Panc1 (cell line): ENCODE measurements around the gene NAPA. TPM values are rescaled to one million over a fixed set of nuclear protein-coding genes. Genes with fewer than 3 reads are reported as not detected.

Experiments used
- ATAC-seq: fragments of 200-7000 bp; cut with Tn5 transposase; 2 replicates; pipeline ENCODE4 v1.9.1; 2020; ENCODE audit warnings: mild to moderate bottlenecking, moderate library complexity
- BruUV-seq: library from RNA; stranded (reverse); fragments of 400-500 nt; replicated peaks from 2 replicates; lab custom pipeline; 2021; lab: Mats Ljungman, UMichigan
- CTCF ChIA-PET: fragments of 300-600 bp; sonication (Branson Sonifier 250); formaldehyde crosslinking; loops from one replicate; lab custom pipeline; 2022; ENCODE audit warnings: antibody characterized with exemption; lab: Charles Lee
- POLR2A ChIA-PET: fragments of 300-600 bp; sonication (Branson Sonifier 250); formaldehyde crosslinking; loops from one replicate; lab custom pipeline; 2022; ENCODE audit warnings: antibody characterized with exemption; lab: Charles Lee
- DNase-seq: peaks from one replicate; pipeline ENCODE4 v3.0.0-alpha.2; 2010; ENCODE audit warnings: low read depth, low spot score
- H3K27ac ChIP-seq: 2 replicates; pipeline ENCODE4 v1.5.1; 2011; ENCODE audit warnings: mild to moderate bottlenecking, low read length, inconsistent platforms
- H3K27me3 ChIP-seq: fragments of 200-500 bp; sonication (Bioruptor generic); 2 replicates; pipeline ENCODE4 v1.6.0; 2014; ENCODE audit warnings: low read length, inconsistent platforms; ENCODE audit not compliant: control insufficient read depth, insufficient read depth
- H3K36me3 ChIP-seq: fragments of 200-500 bp; sonication (Bioruptor generic); 2 replicates; pipeline ENCODE4 v1.5.1; 2014; ENCODE audit warnings: inconsistent platforms, mild to moderate bottlenecking, low read length, moderate library complexity; ENCODE audit not compliant: control insufficient read depth, insufficient read depth
- H3K4me1 ChIP-seq: 2 replicates; pipeline ENCODE4 v1.5.1; 2011; ENCODE audit warnings: inconsistent platforms, mild to moderate bottlenecking, low read length, moderate library complexity; ENCODE audit not compliant: control insufficient read depth, insufficient read depth
- H3K4me3 ChIP-seq, 2 experiments: 2 replicates each; pipeline ENCODE4 v1.5.1; 2011 to 2012; ENCODE audit warnings: low read depth in 2 of 2, low read length in 2 of 2, mild to moderate bottlenecking in 2 of 2, inconsistent platforms in 1 of 2, moderate library complexity in 1 of 2
- H3K9me3 ChIP-seq: fragments of 200-500 bp; sonication (Bioruptor generic); 2 replicates; pipeline ENCODE4 v1.5.1; 2014; ENCODE audit warnings: low read depth, mild to moderate bottlenecking, inconsistent platforms, low read length, moderate library complexity; ENCODE audit not compliant: control insufficient read depth, insufficient read depth
- POLR2AphosphoS5 ChIP-seq: IDR thresholded peaks from 2 replicates; pipeline ENCODE4 v1.6.1; 2012; ENCODE audit warnings: mild to moderate bottlenecking, low read depth, low read length, moderate library complexity
- TCF7L2 ChIP-seq: IDR thresholded peaks from 2 replicates; pipeline ENCODE4 v1.6.1; 2011; ENCODE audit warnings: mild to moderate bottlenecking, low read depth, low read length, inconsistent platforms
- in situ Hi-C: cut with HindIII; loops from 2 replicates; pipeline ENCODE4 v1.10.0; 2016; ENCODE audit warnings: low sequenced_read_pairs, low pct_unique_long_range_greater_than_20kb
- intact Hi-C: fragments of 100-400 bp; cut with micrococcal nuclease; formaldehyde crosslinking; loops from one replicate; pipeline ENCODE4 v1.10.0; 2022; ENCODE audit not compliant: unreplicated experiment
- total RNA-seq: library from RNA; stranded (reverse); gene quantifications from one replicate; pipeline ENCODE4 v1.2.1, GENCODE V29; 2021; ENCODE audit not compliant: unreplicated experiment
- TF ChIP-seq, protein P1 (sequence below), 2 experiments: IDR thresholded peaks; 2 replicates each; pipeline ENCODE4 v1.6.1; 2011 to 2012; ENCODE audit warnings: low read depth in 2 of 2, control low read depth in 1 of 2, low read length in 1 of 2, mild to moderate bottlenecking in 1 of 2, moderate library complexity in 1 of 2; ENCODE audit not compliant: insufficient read depth in 1 of 2
- TF ChIP-seq, protein P2 (sequence below): fragments of 450-650 bp; IDR thresholded peaks from 2 replicates; pipeline ENCODE4 v1.5.1; 2017; ENCODE audit warnings: mild to moderate bottlenecking

NAPA gene
- total RNA-seq, 1 experiment from 2014 or later: 71.0 TPM

DNA sequence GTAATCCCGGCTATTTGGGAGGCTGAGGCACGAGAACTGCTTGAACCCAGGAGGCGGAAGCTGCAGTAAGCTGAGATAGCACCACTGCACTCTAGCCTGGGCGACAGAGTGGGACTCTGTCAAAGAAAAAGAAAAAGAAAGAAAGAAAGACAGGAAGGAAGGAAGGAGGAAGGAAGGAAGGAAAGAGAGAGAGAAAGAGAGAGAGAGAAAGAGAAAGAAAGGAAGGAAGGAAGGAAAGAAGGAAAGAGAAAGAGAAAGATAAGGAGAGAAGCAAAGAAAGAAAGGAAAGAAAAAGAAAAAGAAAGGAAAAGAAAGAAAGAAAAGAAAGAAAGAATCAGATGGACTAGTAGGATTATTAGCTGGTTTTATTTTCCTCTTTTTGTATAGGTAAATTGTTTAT lies 35.3 kb upstream of the NAPA start:
- no peaks in the 10 kb centered on the region for H3K27me3 ChIP-seq
- ChIA-PET CTCF (no interaction called here), POLR2A (no interaction called here)
- no peak overlapping the region for H3K4me3 ChIP-seq
- no TSS peak for BruUV-seq
- in situ Hi-C loops: no loop called here
- no peaks in the 10 kb centered on the region for H3K9me3 ChIP-seq
- DNase-seq (no peak), ATAC-seq (no peak)
- no peak for TF ChIP-seq POLR2AphosphoS5
- TF ChIP-seq, protein P1, sequence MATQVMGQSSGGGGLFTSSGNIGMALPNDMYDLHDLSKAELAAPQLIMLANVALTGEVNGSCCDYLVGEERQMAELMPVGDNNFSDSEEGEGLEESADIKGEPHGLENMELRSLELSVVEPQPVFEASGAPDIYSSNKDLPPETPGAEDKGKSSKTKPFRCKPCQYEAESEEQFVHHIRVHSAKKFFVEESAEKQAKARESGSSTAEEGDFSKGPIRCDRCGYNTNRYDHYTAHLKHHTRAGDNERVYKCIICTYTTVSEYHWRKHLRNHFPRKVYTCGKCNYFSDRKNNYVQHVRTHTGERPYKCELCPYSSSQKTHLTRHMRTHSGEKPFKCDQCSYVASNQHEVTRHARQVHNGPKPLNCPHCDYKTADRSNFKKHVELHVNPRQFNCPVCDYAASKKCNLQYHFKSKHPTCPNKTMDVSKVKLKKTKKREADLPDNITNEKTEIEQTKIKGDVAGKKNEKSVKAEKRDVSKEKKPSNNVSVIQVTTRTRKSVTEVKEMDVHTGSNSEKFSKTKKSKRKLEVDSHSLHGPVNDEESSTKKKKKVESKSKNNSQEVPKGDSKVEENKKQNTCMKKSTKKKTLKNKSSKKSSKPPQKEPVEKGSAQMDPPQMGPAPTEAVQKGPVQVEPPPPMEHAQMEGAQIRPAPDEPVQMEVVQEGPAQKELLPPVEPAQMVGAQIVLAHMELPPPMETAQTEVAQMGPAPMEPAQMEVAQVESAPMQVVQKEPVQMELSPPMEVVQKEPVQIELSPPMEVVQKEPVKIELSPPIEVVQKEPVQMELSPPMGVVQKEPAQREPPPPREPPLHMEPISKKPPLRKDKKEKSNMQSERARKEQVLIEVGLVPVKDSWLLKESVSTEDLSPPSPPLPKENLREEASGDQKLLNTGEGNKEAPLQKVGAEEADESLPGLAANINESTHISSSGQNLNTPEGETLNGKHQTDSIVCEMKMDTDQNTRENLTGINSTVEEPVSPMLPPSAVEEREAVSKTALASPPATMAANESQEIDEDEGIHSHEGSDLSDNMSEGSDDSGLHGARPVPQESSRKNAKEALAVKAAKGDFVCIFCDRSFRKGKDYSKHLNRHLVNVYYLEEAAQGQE (IDR thresholded peaks at IDR 0.05; ENCODE audit: insufficient read depth in 1 of 2, low read depth in 2 of 2, low read length in 1 of 2): no peak
- TF ChIP-seq, protein P2, sequence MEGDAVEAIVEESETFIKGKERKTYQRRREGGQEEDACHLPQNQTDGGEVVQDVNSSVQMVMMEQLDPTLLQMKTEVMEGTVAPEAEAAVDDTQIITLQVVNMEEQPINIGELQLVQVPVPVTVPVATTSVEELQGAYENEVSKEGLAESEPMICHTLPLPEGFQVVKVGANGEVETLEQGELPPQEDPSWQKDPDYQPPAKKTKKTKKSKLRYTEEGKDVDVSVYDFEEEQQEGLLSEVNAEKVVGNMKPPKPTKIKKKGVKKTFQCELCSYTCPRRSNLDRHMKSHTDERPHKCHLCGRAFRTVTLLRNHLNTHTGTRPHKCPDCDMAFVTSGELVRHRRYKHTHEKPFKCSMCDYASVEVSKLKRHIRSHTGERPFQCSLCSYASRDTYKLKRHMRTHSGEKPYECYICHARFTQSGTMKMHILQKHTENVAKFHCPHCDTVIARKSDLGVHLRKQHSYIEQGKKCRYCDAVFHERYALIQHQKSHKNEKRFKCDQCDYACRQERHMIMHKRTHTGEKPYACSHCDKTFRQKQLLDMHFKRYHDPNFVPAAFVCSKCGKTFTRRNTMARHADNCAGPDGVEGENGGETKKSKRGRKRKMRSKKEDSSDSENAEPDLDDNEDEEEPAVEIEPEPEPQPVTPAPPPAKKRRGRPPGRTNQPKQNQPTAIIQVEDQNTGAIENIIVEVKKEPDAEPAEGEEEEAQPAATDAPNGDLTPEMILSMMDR: no peak
- H3K27ac ChIP-seq: no peak overlapping the region
- intact Hi-C loops: no loop called here
- H3K4me1 ChIP-seq: no peaks in the 10 kb centered on the region
- no peaks in the 10 kb centered on the region for H3K36me3 ChIP-seq

DNA sequence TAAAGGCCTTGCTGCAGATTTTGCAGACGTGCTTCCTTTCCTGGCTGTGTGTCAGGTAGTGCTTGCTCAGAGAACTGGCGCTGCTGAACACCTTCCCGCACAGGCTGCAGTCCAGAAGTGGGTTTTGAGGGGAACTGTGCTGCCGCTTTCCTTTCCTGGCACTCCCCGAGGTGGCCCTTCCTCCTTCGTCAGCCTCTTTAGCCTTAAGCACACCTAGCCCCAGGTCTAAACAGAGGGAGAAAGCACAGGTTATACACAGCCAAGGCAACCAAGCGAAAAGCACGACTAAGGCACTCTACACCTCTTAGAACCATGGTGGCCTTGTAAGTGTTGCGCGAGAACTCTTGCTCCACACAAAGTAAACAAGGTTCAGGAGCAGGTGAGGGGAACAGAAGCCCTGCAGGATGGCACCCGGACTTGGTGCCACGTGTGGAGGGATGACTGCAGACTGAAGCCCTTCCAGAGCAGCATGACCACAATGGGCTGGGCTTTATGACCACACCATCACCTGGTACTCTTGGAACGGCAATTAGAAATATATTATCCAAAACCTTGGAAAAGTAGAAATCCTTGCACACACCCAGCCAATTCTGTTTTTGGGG lies 34.5 kb upstream of the NAPA start:
- Histone ChIP-seq H3K27me3 (no peaks in the 10 kb centered on the region), H3K4me1 (no peaks in the 10 kb centered on the region), H3K36me3 (no peaks in the 10 kb centered on the region), H3K4me3 (no peak overlapping the region), H3K27ac (no peak overlapping the region), H3K9me3 (no peaks in the 10 kb centered on the region)
- POLR2A ChIA-PET: no interaction called here
- intact Hi-C loops (no loop called here), in situ Hi-C loops (no loop called here)
- no peak for TF ChIP-seq TCF7L2
- CTCF ChIA-PET: no interaction called here
- ATAC-seq: no peak
- no TSS peak for BruUV-seq
- no peak for DNase-seq

DNA sequence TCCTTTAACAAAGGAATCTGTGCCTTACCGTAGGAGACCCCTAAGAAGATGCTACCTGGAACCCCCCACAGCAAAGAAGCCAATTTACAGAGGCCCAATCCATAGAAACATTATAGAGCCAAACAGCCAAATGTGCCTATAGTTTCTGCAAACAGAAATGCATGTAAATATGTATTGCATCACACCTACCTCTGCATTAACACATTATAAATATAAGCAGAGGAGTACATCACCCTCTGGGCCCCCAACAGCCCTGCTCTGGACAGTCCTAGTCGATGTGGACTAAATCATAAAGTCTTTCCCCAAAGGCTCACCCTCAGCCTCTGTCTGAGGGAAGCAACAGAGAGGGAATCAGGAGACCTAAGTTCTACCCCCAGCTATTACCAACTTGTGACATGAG lies 32.3 kb upstream of the NAPA start:
- no peak overlapping the region for H3K27ac ChIP-seq
- no peak overlapping the region for H3K4me3 ChIP-seq
- BruUV-seq: no TSS peak
- no peaks in the 10 kb centered on the region for H3K4me1 ChIP-seq
- H3K36me3 ChIP-seq: no peaks in the 10 kb centered on the region
- in situ Hi-C loops: no loop called here
- CTCF ChIA-PET: no interaction called here
- ATAC-seq: no peak
- no peaks in the 10 kb centered on the region for H3K27me3 ChIP-seq
- no peaks in the 10 kb centered on the region for H3K9me3 ChIP-seq
- TF ChIP-seq TCF7L2: no peak
- TF ChIP-seq POLR2AphosphoS5: no peak
- no peak for DNase-seq
- POLR2A ChIA-PET: no interaction called here
- intact Hi-C loops: no loop called here
